ENCODE measurements around the gene MCM9. TPM values are rescaled to one million over a fixed set of nuclear protein-coding genes. Genes with fewer than 3 reads are reported as not detected.
"Not testable (repeated sequence)": the region's sequence is repeated elsewhere in the genome, so short reads cannot be mapped to it uniquely, and the experiment has no call there.

MCM9 gene
- total RNA-seq, 1 donor from 2014 or later, result 6.0 TPM

DNA sequence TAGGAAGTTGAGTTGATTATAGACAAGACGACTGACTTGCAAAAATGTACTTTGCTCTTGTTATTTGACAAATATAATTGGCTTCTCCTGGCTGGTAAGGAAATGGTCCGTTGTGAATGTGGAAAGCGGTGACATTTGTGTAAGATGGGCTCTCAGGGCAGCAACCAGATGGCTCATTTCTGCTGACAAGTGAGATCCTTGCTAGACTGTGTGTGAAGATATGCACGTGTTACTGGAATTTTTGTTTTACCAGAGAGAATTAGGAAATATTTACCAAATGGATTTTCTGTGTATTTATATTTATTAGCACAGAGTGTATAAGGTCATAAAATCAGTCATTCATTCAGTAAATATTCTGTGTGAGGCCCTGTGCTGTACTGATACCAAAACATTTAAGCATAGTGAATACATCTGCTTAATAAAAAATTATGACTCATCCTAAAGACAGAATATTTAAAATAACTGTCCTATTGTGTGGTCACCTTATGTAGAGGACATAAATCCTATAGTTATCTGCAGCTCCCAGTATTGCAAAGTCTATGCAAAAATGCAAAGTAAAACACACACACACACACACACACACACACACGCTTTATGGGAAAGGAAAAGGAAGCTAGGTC, 150.9 kb downstream of the MCM9 start:
- ATAC-seq (no peak), DNase-seq (no peak)
- intact Hi-C loops (cut with micrococcal nuclease), result no loop called here

DNA sequence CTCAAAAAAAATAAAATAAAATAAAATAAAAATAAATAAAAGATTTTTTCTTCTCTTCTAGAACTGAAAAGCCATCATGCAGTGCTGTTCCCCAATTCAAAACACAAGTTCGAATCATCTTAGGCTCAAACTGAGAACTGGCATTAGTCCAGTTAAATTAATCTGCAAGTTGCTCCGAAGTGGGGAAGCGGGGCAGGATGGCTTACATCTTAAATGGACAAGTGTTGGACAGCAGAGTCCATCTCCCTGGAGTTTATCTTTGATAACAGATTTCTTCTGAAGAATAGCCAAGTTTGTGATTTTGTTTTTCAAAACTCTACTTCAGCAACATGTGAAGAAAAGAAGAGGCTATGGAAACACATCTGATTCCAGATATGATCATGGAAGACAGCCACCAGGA, 152.3 kb downstream of the MCM9 start:
- no peak for DNase-seq
- intact Hi-C loops (cut with micrococcal nuclease), result no loop called here
- ATAC-seq, result no peak

DNA sequence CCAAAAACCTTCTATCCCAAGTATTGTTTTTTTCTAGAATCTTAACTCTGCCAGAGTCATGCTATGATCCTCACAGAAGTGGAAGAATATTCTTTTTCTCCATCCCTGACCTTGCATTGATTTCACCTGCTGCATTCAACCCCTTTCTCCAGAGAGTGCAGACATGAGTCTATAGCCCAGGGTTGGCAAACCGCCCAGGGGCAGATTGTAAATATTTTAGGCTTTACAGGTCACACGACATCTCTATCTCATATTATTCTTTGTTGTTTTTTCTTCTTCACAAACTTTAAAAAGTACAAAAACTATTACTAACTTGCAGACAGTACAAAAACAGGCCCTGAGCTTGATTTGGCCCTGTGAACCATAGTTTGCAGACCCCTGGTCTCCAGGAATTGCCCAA, 153.1 kb downstream of the MCM9 start:
- no peak for DNase-seq
- intact Hi-C loops (cut with micrococcal nuclease), result no loop called here

DNA sequence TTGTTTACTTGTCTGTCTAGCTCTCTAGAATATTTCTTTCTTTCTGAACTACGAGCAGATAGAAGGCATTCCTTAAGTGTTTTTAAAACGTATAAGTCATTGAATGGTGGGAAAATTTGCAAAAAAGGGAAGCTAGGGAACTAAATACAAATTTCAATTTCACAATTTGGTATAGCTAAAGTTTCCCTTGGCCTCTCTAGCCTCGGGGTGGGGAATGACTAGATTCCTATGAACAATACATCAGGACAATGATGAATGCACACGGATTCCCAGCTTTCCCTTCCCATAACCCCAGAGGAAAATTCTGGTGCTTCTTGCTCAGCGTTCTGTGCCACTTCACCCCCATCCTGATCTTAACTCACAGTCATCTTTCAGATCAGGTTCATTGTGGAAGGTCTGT, 154.3 kb downstream of the MCM9 start:
- DNase-seq (no peak), ATAC-seq (no peak)
- intact Hi-C loops (cut with micrococcal nuclease), result no loop called here

More for the DNA sequence above, 153.1 kb downstream of the MCM9 start:
- no peak for ATAC-seq

GRCh38 chr6:118776607-118777549, 158.1 kb downstream of the MCM9 start:
- DNase-seq, result no peak
- intact Hi-C loops (cut with micrococcal nuclease), result loop anchor here (10.0 kb wide), 1 partner anchor 492 kb away; no protein-coding TSS in a partner anchor
- ATAC-seq, result peak; percentile 71

GRCh38 chr6:118775381-118775780, 159.6 kb downstream of the MCM9 start:
- intact Hi-C loops (cut with micrococcal nuclease), result loop anchor here (10.0 kb wide), 1 partner anchor 491 kb away; no protein-coding TSS in a partner anchor
- DNase-seq (no peak), ATAC-seq (no peak)

- intact Hi-C loops (cut with micrococcal nuclease), result loop anchor here (10.0 kb wide), 1 partner anchor 490 kb away; no protein-coding TSS in a partner anchor
- ATAC-seq, result no peak
- DNase-seq, result no peak
Measured at GRCh38 chr6:118774581-118774980, 160.4 kb downstream of the MCM9 start.

DNA sequence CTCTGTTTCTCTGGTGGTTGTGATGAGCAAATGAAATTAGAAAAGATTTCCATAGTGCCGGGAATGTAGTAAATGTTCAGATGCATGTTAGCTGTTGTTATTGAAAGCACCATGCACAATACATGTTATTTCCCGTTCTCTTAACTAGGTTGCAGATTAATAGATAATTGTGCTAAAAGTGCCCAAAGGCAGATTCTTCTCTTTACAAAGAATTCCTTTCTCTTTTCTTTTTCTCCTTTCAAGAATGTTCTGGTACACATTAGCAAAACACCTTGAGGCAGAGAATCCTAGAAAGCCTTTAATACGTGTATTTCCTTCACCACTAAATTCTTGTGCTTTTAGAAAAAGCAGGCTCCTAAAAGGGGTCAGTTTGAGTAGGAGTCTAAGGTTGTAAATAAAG, 162.1 kb downstream of the MCM9 start:
- ATAC-seq, result no peak
- intact Hi-C loops (cut with micrococcal nuclease), result loop anchor here (10.0 kb wide), 1 partner anchor 488 kb away; no protein-coding TSS in a partner anchor
- DNase-seq, result no peak

DNA sequence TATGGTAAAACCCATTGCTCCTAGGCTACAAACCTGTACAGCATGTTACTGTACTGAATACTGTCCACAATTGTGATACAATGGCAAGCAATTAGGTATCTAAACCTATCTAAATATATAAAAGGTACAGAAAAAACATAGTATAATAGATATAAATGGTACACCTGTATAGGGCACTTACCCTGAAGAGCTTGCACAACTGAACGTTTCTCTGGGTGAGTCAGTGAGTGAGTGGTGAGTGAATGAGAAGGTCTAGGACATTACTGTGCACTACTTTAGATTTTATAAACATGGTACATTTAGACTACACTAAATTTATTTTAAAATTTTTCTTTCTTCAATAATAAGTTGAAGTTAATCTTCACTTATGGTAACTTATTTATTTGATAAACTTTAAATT, 163.7 kb downstream of the MCM9 start:
- no peak for ATAC-seq
- intact Hi-C loops (cut with micrococcal nuclease), result loop anchor here (10.0 kb wide), 1 partner anchor 486 kb away; no protein-coding TSS in a partner anchor
- DNase-seq, result no peak

DNA sequence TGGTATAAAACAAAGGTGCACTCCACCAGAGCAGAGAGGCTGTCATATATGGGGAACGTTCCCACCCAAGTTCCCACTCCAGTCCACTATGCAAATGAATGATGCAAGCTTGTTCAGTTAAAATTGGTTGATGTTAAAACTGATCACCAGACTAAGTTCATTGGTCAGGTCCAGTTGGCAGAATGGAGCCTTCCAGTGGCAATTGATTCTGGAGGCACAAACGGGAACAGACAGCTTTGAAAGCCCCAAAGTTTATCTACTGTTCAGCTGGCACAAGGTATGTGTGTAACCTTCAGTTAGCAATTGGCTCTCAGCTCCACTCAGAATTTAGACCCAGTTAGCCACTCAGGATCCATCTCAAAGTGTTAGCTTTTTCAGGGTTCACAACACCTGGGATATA, 164.1 kb downstream of the MCM9 start:
- no peak for ATAC-seq
- intact Hi-C loops (cut with micrococcal nuclease), result loop anchor here (10.0 kb wide), 1 partner anchor 486 kb away; no protein-coding TSS in a partner anchor
- no peak for DNase-seq

DNA sequence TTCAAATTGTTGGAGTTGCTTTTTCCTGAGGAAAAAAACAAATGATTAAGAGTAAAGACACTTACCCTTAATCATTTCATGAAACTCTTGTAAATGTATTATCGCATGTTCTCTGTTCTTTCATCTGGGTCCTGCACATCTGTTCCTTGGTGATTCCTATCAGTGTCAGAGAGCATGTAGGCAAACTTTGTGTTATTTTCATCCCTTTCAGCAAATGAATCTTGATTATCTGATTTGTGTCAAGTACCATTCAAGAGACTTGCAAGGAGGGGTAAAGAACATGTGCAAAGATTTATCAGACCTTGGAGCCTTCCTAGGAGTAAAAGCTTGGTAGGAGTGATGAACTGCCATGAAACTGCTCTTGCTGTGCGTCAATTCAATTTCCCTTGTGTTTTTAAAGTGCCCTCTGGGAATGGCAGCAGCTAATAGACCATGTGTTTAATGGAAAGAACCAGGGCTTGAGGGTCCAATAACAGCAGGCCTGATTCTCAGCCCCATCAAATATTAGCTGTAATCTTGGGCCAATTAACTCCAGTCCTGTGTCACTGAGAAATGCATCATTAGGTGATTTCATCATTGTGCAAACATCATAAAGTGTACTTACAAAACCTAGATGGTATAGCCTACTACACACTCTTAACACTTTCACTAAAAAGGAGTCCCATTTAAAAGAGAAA, 164.7 kb downstream of the MCM9 start:
- ATAC-seq, result no peak
- DNase-seq, result no peak
- intact Hi-C loops (cut with micrococcal nuclease), result loop anchor here (10.0 kb wide), 1 partner anchor 485 kb away; no protein-coding TSS in a partner anchor

DNA sequence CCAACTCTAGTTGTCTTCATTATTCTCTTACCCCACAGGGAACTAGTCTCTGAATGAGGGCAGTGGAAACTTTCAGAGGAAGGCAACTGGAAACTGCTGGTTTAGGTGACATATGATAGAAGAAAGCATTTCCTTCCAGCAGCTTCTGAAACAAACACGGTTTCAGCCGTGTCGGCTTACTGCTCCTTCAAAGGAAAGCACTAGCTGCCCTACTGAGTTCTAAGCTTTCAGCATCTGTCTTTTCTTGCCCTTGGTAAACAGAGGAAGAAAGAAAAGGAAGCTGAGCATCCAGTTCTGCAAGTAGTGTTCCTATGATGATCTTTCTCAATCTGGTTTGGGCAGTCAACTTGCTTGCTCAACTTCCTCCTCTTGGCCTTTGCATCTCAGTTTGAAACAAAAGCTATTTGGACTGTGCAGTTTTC, 166.0 kb downstream of the MCM9 start:
- ATAC-seq (peak; percentile 47), DNase-seq (no peak)
- intact Hi-C loops (cut with micrococcal nuclease), result no loop called here

DNA sequence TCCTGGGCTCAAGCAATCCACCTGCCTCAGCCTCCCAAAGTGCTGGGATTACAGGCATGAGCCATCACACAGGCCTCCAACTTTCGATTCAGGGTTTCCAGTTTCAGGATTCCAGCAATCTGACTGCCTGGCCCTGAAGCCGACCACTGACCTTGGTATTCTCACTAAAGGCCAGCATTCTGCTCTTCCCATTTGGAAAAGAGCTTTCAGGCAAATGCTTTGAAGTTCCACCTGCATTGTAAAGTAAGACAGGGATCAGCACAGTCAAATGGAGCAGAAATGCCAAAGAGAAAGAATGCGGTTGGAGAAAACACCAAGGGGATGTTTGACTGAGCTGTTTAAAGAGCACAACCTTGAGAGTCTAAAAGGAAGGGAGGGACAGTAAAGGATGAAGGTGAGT, 166.5 kb downstream of the MCM9 start:
- DNase-seq (no peak), ATAC-seq (no peak)
- intact Hi-C loops (cut with micrococcal nuclease), result no loop called here

- DNase-seq; ATAC-seq; intact Hi-C loops (cut with micrococcal nuclease): not testable (repeated sequence)
Measured at GRCh38 chr6:118765316-118765715, 169.6 kb downstream of the MCM9 start.

DNA sequence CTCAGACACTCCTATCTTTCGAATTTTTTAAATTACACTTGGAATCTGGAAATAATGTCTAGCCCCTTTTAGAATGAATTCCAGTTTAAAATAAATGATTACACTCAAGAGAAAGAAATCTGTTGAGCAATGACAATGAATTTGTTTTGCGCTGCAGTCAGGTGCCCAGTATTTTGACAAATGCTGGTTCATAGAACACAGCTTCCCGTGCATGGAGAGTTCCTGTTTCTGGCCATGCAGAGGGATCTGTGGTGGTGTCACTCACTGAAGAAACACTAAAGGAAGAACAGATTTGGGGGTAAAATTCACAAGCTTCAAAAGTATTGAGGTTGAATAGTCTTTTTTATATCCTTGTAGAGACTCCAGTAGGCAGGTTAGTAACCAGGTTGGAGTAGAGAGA, 170.2 kb downstream of the MCM9 start:
- ATAC-seq (peak; percentile 25), DNase-seq (no peak)
- intact Hi-C loops (cut with micrococcal nuclease), result no loop called here

Other genes starting within 250 kb of the MCM9 start
- gene ASF1A, start 41.0 kb downstream of the MCM9 start, total RNA-seq, result 22.6 TPM
- gene FAM184A, start 143.5 kb upstream of the MCM9 start, total RNA-seq, result 2.2 TPM

Measured in left ventricle myocardium superior (tissue), 1 donor.